GM19452 (cell line): ENCODE measurements around the gene PRAMEF1.
"Not testable (repeated sequence)": the region's sequence is repeated elsewhere in the genome, so short reads cannot be mapped to it uniquely, and the experiment has no call there.

Experiments
- ATAC-seq: cut with Tn5 transposase; IDR thresholded peaks from one replicate; pipeline ENCODE4 v1.9.1; 2021; ENCODE audit not compliant: unreplicated experiment

The PRAMEF1 gene

GRCh38 chr1:12775443-12775842 lies 15.8 kb upstream of the PRAMEF1 start:
- no peak for ATAC-seq

DNA sequence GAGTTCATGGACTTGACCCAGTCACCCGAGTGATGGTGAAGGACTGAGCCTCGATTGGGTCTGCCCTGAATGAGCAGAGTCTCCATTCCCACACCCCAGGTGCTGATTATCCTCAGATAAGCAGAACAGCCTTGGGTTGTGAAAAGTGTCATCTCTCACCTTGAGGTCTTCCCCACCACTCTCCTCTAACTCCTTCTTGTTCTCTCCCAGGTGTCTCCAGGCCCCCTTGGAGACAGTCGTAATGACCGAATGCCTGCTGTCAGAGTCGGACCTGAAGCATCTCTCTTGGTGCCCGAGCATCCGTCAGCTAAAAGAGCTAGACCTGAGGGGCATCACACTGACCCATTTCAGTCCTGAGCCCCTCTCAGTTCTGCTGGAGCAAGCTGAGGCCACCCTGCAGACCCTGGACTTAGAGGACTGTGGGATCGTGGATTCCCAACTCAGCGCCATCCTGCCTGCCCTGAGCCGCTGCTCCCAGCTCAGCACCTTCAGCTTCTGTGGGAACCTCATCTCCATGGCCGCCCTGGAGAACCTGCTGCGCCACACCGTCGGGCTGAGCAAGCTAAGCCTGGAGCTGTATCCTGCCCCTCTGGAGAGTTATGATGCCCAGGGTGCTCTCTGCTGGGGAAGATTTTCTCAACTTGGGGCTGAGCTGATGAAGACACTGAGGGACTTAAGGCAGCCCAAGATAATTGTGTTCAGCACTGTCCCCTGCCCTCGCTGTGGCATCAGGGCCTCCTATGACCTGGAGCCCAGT lies 14.2 kb upstream of the PRAMEF1 start:
- no peak for ATAC-seq

DNA sequence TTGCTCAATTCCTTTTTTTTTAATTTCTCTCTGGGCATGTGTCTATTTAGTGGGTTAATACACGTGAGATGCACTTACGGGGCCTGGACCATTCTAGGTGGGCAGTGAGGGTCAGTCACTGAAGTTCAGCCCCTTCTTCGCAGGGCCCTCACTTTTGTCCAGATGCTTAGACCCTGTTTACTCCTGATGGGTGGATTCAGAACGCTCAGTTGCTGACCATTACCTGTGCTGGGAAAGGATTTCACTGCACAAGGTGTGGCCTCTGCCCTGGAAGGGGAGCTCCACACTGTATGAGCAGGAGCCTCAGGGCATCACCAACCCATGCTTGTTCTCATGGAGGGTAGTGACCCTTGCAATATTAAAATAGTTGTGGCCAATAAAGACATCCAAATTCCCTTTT lies 13.1 kb upstream of the PRAMEF1 start:
- ATAC-seq: no peak

- ATAC-seq: no peak
These were observed 12.3 kb upstream of the PRAMEF1 start for GRCh38 chr1:12778907-12779306.

- not testable (repeated sequence) for ATAC-seq
These were observed 9.7 kb upstream of the PRAMEF1 start for GRCh38 chr1:12781488-12781887.

GRCh38 chr1:12783783-12784182 lies 7.4 kb upstream of the PRAMEF1 start:
- not testable (repeated sequence) for ATAC-seq

- ATAC-seq: not testable (repeated sequence)
These were observed 6.5 kb upstream of the PRAMEF1 start for GRCh38 chr1:12784729-12785128.

DNA sequence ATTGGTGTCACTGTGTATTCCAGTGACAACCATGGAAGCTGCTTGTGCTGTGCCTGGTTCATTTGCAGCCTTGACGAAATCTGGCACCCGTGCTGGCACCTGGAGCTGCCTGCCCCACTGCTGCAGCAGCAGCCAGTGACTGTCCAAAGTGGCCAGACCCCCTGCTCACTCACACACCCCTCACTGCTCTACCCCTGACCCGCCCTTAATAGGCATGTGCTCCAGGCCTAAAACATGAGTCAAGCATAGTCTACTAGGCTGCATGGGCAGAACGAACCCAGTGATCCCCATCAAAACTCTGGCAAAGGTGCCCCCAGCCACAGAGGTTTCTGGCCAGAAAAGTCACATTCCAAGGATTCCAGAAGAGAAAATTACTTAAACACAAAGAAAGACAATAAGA lies 7.7 kb downstream of the PRAMEF1 start:
- no peak for ATAC-seq

DNA sequence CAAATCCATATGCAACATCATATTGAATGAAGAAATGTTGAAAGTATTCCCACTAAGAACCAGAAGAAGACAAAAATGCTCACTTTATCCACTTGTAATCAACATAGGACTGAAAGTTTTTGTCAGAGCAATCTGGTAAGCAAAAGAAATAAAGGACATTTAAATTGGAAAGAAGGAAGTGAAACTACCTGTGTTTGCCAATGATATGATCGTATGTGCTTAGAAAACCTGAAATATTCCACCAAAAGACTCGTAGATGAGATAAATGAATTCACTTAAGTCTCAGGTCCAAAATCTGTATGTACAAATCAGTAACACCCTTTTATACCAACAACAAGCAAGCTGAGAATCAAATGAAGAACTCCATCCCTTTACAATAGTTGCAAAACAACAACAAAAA lies 8.5 kb downstream of the PRAMEF1 start:
- no peak for ATAC-seq

DNA sequence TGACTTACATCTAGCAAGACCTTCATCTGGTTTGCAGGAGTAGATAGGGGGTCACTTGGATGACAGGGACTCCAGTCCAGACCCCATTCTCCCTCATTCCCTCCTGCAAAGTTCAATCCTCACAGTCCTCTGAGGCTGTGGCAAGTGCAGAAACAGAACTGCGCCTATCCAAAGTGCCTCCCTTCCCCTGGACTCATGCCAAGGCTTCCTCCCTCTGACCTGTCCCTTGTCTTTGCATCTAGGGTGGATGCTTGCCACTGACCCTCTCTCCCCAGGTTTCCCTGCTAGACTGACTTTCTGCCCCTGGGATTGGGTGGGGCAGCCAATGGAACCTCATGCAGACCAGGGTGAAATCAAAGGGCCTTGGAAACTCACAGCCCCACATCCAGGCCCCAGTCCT lies 18.7 kb downstream of the PRAMEF1 start:
- ATAC-seq: no peak

DNA sequence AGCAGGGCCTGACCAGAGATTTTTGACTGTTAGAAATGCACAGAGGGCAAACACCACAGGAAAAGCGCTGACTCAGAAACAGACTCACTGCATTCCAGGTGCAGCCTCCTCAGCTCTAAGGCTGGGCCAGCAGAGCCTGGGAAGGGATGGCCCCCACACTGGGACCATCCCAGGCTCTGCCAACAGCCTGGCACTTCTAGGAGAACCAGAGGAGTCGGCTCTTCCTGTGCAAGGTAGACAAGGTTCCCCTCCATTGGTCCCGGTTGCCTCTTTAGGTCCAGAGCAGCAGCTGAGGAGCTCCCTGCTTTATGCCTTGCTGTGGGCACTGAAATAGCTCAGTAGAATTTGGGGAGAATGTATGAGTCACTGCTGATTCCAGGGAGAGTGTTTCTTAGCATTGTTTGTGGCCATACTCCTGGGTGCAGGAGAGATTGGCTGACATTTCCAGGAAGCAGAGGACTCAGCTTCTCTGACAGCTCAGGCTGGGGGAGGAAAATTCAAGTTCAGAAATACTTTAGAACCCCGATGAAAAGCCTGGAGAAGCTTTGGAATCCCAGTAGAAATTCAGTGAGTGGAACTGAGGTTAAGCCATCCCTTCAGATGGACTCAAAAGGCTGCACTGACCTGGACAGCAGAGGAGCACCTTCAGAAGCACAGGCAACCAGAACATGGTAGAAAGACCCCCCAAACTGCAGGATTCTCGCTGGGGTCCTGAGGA lies 19.7 kb downstream of the PRAMEF1 start:
- ATAC-seq: no peak

- ATAC-seq: no peak
These were observed 20.2 kb downstream of the PRAMEF1 start for GRCh38 chr1:12811409-12811784.

GRCh38 chr1:12819061-12819460 lies 27.9 kb downstream of the PRAMEF1 start:
- not testable (repeated sequence) for ATAC-seq

- ATAC-seq: not testable (repeated sequence)
These were observed 40.1 kb downstream of the PRAMEF1 start, which contains the start of gene PRAMEF11 for GRCh38 chr1:12831310-12831709. Gene PRAMEF11, minus strand, starts transcription at chr1:12831410. Its CDS starts 2,621 bp downstream, at chr1:12828789.

DNA sequence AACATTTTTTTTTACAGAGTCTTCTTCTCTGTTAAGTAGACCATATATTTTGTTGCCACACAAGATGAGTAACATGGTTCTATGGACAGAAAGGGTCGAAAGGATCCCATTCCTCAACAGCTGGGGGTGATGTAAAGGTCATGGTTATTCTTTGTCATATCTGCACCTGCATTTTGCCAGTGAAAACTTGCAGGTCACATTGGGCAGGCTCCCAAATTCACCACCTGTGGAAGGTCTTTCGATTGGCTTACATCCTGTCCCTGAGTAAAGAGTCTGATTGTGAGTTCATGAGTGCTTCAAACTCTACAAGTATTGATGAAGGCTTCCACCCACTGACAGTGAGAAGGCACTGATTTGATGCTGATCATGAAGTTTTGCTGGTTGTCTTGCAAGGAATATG lies 42.1 kb downstream of the PRAMEF1 start:
- not testable (repeated sequence) for ATAC-seq
